SK-N-SH (cell line): Measurements from ENCODE around the gene TP53BP2. TPM values are rescaled to one million over a fixed set of nuclear protein-coding genes. Genes with fewer than 3 reads are reported as not detected.
A peak's percentile ranks its signal among the peaks of the same experiment; 100 is the strongest.

Source experiments
- CTCF ChIA-PET: fragments of 300-600, 350-600 bp; formaldehyde crosslinking; extraction: SDS; loops from one replicate; lab custom pipeline; 2021; lab: Yijun Ruan, JAX
- POLR2A ChIA-PET: fragments of 350-600 bp; sonication (Branson Sonifier 250); formaldehyde crosslinking; extraction: SDS; loops from one replicate; lab custom pipeline; 2020; ENCODE audit warnings: antibody characterized with exemption, inconsistent platforms; lab: Yijun Ruan, JAX
- DNase-seq: peaks from one replicate; pipeline ENCODE4 v3.0.0; 2012
- H2AFZ ChIP-seq: fragments of 200-600 bp; sonication (generic); 2 replicates; pipeline ENCODE4 v1.8.1; 2016; ENCODE audit warnings: antibody characterized with exemption, mild to moderate bottlenecking, low read depth
- H3F3A ChIP-seq: fragments of 200-600 bp; sonication (generic); replicated peaks from 2 replicates; pipeline ENCODE3; 2016; ENCODE audit warnings: antibody characterized with exemption, mild to moderate bottlenecking; ENCODE audit not compliant: insufficient read depth
- H3K27ac ChIP-seq, 2 experiments: fragments of 200-500 bp in 1 of 2; fragments of 200-600 bp in 1 of 2; sonication (Bioruptor generic) in 1 of 2; sonication (generic), shearing (Covaris generic) in 1 of 2; 2 replicates each; pipeline versions ENCODE4 v1.5.1 to v1.6.1; 2014 to 2016; ENCODE audit warnings: low read depth in 2 of 2, inconsistent platforms in 1 of 2, low read length in 1 of 2, mild to moderate bottlenecking in 1 of 2, mixed read lengths in 1 of 2
- H3K27me3 ChIP-seq: fragments of 200-600 bp; sonication (generic), shearing (Covaris generic); 2 replicates; pipeline ENCODE4 v1.6.1; 2016; ENCODE audit warnings: mixed run types; ENCODE audit not compliant: insufficient read depth
- H3K36me3 ChIP-seq, 2 experiments: fragments of 200-500 bp in 1 of 2; fragments of 200-600 bp in 1 of 2; sonication (Bioruptor generic) in 1 of 2; sonication (generic) in 1 of 2; replicated peaks in 1 of 2; 2 replicates each; pipeline versions ENCODE3 to v1.5.1; 2014 to 2016; ENCODE audit warnings: low read length in 1 of 2, mild to moderate bottlenecking in 1 of 2; ENCODE audit not compliant: insufficient read depth in 2 of 2, control insufficient read depth in 1 of 2
- H3K4me1 ChIP-seq, 2 experiments: fragments of 200-500 bp in 1 of 2; fragments of 200-600 bp in 1 of 2; sonication (Bioruptor generic) in 1 of 2; sonication (generic), shearing (Covaris generic) in 1 of 2; 2 replicates each; pipeline versions ENCODE4 v1.5.1 to v1.6.1; 2014 to 2016; ENCODE audit warnings: low read depth in 1 of 2, low read length in 1 of 2, mixed run types in 1 of 2; ENCODE audit not compliant: insufficient read depth in 2 of 2, control insufficient read depth in 1 of 2
- H3K4me2 ChIP-seq: fragments of 200-600 bp; sonication (generic), shearing (Covaris generic); 2 replicates; pipeline ENCODE4 v1.6.1; 2017; ENCODE audit warnings: mixed run types
- H3K4me3 ChIP-seq, 2 experiments: fragments of 200-500 bp in 1 of 2; fragments of 200-600 bp in 1 of 2; sonication (Bioruptor generic) in 1 of 2; sonication (generic), shearing (Covaris generic) in 1 of 2; 2 replicates each; pipeline versions ENCODE4 v1.5.1 to v1.8.1; 2014 to 2016; ENCODE audit warnings: low read depth in 2 of 2, inconsistent platforms in 1 of 2, low read length in 1 of 2, mild to moderate bottlenecking in 1 of 2, mixed read lengths in 1 of 2, moderate library complexity in 1 of 2
- H3K79me2 ChIP-seq: fragments of 200-600 bp; sonication (generic); 2 replicates; pipeline ENCODE4 v1.8.1; 2017; ENCODE audit warnings: mild to moderate bottlenecking; ENCODE audit not compliant: insufficient read depth
- H3K9ac ChIP-seq: fragments of 200-600 bp; sonication (generic); 2 replicates; pipeline ENCODE4 v1.6.1; 2017; ENCODE audit warnings: mixed run types
- H3K9me2 ChIP-seq: fragments of 200-600 bp; sonication (generic); 2 replicates; pipeline ENCODE4 v1.6.1; 2017; ENCODE audit warnings: mixed run types
- H3K9me3 ChIP-seq: fragments of 200-600 bp; sonication (generic); 2 replicates; pipeline ENCODE4 v1.6.1; 2017; ENCODE audit warnings: mixed run types, mild to moderate bottlenecking, moderate library complexity
- H4K20me1 ChIP-seq: fragments of 200-600 bp; sonication (generic); 2 replicates; pipeline ENCODE4 v1.6.1; 2017; ENCODE audit warnings: mild to moderate bottlenecking, mixed run types; ENCODE audit not compliant: insufficient read depth
- ELF1 ChIP-seq: IDR thresholded peaks from 2 replicates; pipeline ENCODE4 v1.4.0; 2012
- EP300 ChIP-seq, 2 experiments: IDR thresholded peaks; 2 replicates each; pipeline versions ENCODE4 v1.4.0 to v1.6.1; 2012; ENCODE audit warnings: borderline replicate concordance in 1 of 2, low read depth in 1 of 2, low read length in 1 of 2
- FOSL2 ChIP-seq: IDR thresholded peaks from 2 replicates; pipeline ENCODE4 v1.4.0; 2012; ENCODE audit warnings: low read depth, mild to moderate bottlenecking, moderate library complexity, borderline replicate concordance
- FOXM1 ChIP-seq: IDR thresholded peaks from 2 replicates; pipeline ENCODE4 v1.4.0; 2012; ENCODE audit warnings: low read depth, mild to moderate bottlenecking
- GABPA ChIP-seq: IDR thresholded peaks from 2 replicates; pipeline ENCODE4 v1.4.0; 2012; ENCODE audit warnings: low read depth, mild to moderate bottlenecking
- JUND ChIP-seq: IDR thresholded peaks from 2 replicates; pipeline ENCODE4 v1.4.0; 2012
- NFIC ChIP-seq: IDR thresholded peaks from 2 replicates; pipeline ENCODE4 v1.4.0; 2012; ENCODE audit warnings: borderline replicate concordance
- RAD21 ChIP-seq: IDR thresholded peaks from 2 replicates; pipeline ENCODE4 v1.6.1; 2012; ENCODE audit warnings: mild to moderate bottlenecking, low read length
- RFX5 ChIP-seq: IDR thresholded peaks from 2 replicates; pipeline ENCODE4 v1.6.1; 2012; ENCODE audit warnings: mild to moderate bottlenecking, improper control_type of control experiment, low read length
- RXRA ChIP-seq: IDR thresholded peaks from 2 replicates; pipeline ENCODE4 v1.4.0; 2012; ENCODE audit warnings: low read depth, mild to moderate bottlenecking, borderline replicate concordance
- TCF12 ChIP-seq: IDR thresholded peaks from 2 replicates; pipeline ENCODE4 v1.4.0; 2012
- WGBS: methylation state at CpG from one replicate; pipeline ENCODE4 v1.1.6; 2017; ENCODE audit warnings: low lambda C conversion rate; 5-methylcytosine and 5-hydroxymethylcytosine counted together
- polyA plus RNA-seq, 3 experiments: library from polyadenylated mRNA; depleted of rRNA; stranded (reverse); fragments of >200 nt; gene quantifications; 2 replicates each; pipeline ENCODE4 v1.2.3, GENCODE V29; 2012
- TF ChIP-seq, protein P1 (sequence below): fragments of 150-350 bp; IDR thresholded peaks from 2 replicates; pipeline ENCODE4 v1.6.1; 2017; ENCODE audit warnings: antibody characterized with exemption, low read length, low read depth, borderline replicate concordance
- TF ChIP-seq, protein P2 (sequence below): IDR thresholded peaks from 2 replicates; pipeline ENCODE4; 2012
- TF ChIP-seq, protein P3 (sequence below): IDR thresholded peaks from 2 replicates; pipeline ENCODE4 v1.4.0; 2012; ENCODE audit warnings: low read depth, borderline replicate concordance
- TF ChIP-seq, protein P4 (sequence below): IDR thresholded peaks from 2 replicates; pipeline ENCODE4 v1.4.0; 2012; ENCODE audit warnings: low read depth, borderline replicate concordance
- TF ChIP-seq, protein P5 (sequence below): fragments of 200-600 bp; sonication (generic); IDR thresholded peaks from 2 replicates; pipeline ENCODE4 v1.6.1; 2017; ENCODE audit warnings: antibody characterized with exemption, mild to moderate bottlenecking, moderate library complexity

Gene TP53BP2
- polyA plus RNA-seq, 1 of the 3 experiments (the other 2 are of a cell fraction): 11.4 TPM

DNA sequence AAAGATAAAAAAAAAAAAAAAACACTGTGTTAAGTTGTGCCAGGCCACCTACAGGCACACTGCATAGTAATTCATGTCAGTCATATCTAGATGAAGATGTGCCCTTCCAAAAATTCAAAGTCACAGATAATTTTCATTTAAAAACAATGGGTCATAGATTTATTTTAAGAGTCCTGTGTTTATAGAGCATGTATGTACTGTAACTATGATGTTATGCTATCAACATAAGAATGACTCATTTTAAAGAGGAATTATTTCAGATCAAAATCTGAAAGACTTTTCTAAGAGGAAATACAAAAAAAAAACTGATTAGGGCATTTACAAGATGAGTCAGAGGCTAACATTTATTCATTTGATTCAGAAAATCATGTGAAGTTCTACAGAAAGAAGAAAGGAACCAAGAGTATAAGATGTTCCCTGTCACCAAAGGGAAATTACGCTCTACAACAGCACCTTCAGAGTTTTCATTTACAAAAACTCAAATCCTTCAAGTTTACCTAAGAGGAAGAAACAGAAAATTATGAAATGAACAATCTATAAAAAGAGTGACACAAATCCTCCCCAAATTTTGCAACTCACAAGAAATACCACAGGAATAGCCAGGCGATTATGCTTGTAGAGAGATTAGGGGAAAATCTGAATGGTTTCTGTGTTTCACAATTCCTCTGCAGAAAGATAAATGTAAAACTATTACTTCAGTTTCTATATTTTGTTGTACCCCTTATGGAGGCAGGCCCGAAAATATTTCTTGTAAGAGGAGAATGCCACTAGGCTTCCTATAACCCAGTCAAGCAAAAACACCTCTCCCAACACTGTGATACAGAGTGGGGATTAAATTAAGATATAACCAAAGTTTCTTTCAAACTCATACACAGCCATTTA is 13.8 kb downstream of the TP53BP2 start:
- H4K20me1 ChIP-seq: peaks cover 31% of the 10 kb centered on the region
- peak; percentile 19 for DNase-seq
- no peak overlapping the region for H2AFZ ChIP-seq
- peaks cover 26% of the 10 kb centered on the region for H3F3A ChIP-seq
- no peaks in the 10 kb centered on the region for H3K27me3 ChIP-seq
- peak overlapping the region; percentile 17 to 98; a peak in 3 of 4 replicates for H3K27ac ChIP-seq
- TF ChIP-seq, protein P1, sequence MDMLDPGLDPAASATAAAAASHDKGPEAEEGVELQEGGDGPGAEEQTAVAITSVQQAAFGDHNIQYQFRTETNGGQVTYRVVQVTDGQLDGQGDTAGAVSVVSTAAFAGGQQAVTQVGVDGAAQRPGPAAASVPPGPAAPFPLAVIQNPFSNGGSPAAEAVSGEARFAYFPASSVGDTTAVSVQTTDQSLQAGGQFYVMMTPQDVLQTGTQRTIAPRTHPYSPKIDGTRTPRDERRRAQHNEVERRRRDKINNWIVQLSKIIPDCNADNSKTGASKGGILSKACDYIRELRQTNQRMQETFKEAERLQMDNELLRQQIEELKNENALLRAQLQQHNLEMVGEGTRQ: no peak
- peak; percentile 49 for TF ChIP-seq TCF12
- TF ChIP-seq, protein P2, sequence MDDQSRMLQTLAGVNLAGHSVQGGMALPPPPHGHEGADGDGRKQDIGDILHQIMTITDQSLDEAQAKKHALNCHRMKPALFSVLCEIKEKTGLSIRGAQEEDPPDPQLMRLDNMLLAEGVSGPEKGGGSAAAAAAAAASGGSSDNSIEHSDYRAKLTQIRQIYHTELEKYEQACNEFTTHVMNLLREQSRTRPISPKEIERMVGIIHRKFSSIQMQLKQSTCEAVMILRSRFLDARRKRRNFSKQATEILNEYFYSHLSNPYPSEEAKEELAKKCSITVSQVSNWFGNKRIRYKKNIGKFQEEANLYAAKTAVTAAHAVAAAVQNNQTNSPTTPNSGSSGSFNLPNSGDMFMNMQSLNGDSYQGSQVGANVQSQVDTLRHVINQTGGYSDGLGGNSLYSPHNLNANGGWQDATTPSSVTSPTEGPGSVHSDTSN: peak; percentile 44
- no peak for TF ChIP-seq RFX5
- TF ChIP-seq GABPA: no peak
- TF ChIP-seq, protein P3, sequence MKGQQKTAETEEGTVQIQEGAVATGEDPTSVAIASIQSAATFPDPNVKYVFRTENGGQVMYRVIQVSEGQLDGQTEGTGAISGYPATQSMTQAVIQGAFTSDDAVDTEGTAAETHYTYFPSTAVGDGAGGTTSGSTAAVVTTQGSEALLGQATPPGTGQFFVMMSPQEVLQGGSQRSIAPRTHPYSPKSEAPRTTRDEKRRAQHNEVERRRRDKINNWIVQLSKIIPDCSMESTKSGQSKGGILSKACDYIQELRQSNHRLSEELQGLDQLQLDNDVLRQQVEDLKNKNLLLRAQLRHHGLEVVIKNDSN: no peak
- TF ChIP-seq RXRA: 0 out of 2 replicates have a peak, but pooled peaks have one; percentile 31
- TF ChIP-seq FOXM1: no peak
- TF ChIP-seq, protein P4, sequence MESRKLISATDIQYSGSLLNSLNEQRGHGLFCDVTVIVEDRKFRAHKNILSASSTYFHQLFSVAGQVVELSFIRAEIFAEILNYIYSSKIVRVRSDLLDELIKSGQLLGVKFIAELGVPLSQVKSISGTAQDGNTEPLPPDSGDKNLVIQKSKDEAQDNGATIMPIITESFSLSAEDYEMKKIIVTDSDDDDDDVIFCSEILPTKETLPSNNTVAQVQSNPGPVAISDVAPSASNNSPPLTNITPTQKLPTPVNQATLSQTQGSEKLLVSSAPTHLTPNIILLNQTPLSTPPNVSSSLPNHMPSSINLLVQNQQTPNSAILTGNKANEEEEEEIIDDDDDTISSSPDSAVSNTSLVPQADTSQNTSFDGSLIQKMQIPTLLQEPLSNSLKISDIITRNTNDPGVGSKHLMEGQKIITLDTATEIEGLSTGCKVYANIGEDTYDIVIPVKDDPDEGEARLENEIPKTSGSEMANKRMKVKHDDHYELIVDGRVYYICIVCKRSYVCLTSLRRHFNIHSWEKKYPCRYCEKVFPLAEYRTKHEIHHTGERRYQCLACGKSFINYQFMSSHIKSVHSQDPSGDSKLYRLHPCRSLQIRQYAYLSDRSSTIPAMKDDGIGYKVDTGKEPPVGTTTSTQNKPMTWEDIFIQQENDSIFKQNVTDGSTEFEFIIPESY: no peak
- TF ChIP-seq NFIC: no peak
- no peak for TF ChIP-seq RAD21
- TF ChIP-seq ELF1: no peak
- TF ChIP-seq EP300 (IDR thresholded peaks at IDR 0.05; ENCODE audit: borderline replicate concordance in 1 of 2, low read depth in 1 of 2, low read length in 1 of 2): peak in 1 of 2 experiments; percentile 11; a peak in 1 of 4 replicates
- TF ChIP-seq JUND: peak; percentile 68
- TF ChIP-seq, protein P5, sequence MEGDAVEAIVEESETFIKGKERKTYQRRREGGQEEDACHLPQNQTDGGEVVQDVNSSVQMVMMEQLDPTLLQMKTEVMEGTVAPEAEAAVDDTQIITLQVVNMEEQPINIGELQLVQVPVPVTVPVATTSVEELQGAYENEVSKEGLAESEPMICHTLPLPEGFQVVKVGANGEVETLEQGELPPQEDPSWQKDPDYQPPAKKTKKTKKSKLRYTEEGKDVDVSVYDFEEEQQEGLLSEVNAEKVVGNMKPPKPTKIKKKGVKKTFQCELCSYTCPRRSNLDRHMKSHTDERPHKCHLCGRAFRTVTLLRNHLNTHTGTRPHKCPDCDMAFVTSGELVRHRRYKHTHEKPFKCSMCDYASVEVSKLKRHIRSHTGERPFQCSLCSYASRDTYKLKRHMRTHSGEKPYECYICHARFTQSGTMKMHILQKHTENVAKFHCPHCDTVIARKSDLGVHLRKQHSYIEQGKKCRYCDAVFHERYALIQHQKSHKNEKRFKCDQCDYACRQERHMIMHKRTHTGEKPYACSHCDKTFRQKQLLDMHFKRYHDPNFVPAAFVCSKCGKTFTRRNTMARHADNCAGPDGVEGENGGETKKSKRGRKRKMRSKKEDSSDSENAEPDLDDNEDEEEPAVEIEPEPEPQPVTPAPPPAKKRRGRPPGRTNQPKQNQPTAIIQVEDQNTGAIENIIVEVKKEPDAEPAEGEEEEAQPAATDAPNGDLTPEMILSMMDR: peak; percentile 37
- peak; percentile 88 for TF ChIP-seq FOSL2
- TF ChIP-seq, all 33 proteins: peak for 7
- peaks cover 0 to 6% of the 10 kb centered on the region in 2 experiments for H3K36me3 ChIP-seq
- H3K4me1 ChIP-seq: peaks cover 17 to 44% of the 10 kb centered on the region in 2 experiments
- H3K9ac ChIP-seq: peak overlapping the region; percentile 61
- H3K4me3 ChIP-seq: peak overlapping the region in 1 of 2 experiments; percentile 13; a peak in 1 of 4 replicates
- no peaks in the 10 kb centered on the region for H3K9me3 ChIP-seq
- peaks cover 90% of the 10 kb centered on the region for H3K79me2 ChIP-seq
- peak overlapping the region; percentile 61 for H3K4me2 ChIP-seq
- ChIA-PET POLR2A (interaction anchor here (0.8 to 1.3 kb wide), 3 partner anchors 13 to 20 kb away, joined by 4 to 8 read pairs (median 4); partner anchors contain the start of gene TP53BP2), CTCF (interaction anchor here (1.0 to 1.3 kb wide), 2 partner anchors 10 to 20 kb away, joined by 3 to 4 read pairs; no protein-coding TSS in a partner anchor)
- no peaks in the 10 kb centered on the region for H3K9me2 ChIP-seq
- 50% methylated on average over 3 of the region's 3 CpGs for WGBS
